ENCODE data around the gene CYSRT1. TPM values are rescaled to one million over a fixed set of nuclear protein-coding genes. Genes with fewer than 3 reads are reported as not detected.
"Not testable (repeated sequence)": the region's sequence is repeated elsewhere in the genome, so short reads cannot be mapped to it uniquely, and the experiment has no call there.

CYSRT1 gene
- total RNA-seq, 1 experiment from 2014 or later, result 1.7 TPM

- ChIA-PET POLR2A (interaction anchor here (0.6 to 1.1 kb wide), 3 partner anchors 12 to 120 kb away, joined by 3 to 5 read pairs (median 4); no protein-coding TSS in a partner anchor), CTCF (interaction anchor here (2.7 kb wide), 1 partner anchor 12 kb away, joined by 11 read pairs; no protein-coding TSS in a partner anchor)
- Mint-ChIP-seq H3K4me1 (ENCODE audit: low read depth, unreplicated experiment) (peaks cover 7% of the 10 kb centered on the region), H3K9me3 (ENCODE audit: unreplicated experiment) (no peaks in the 10 kb centered on the region), H3K27me3 (ENCODE audit: insufficient read depth, unreplicated experiment) (peaks cover 3% of the 10 kb centered on the region), H3K27ac (ENCODE audit: unreplicated experiment) (peak overlapping the region; percentile 95), H3K4me3 (ENCODE audit: unreplicated experiment) (peak overlapping the region; percentile 80), H3K36me3 (ENCODE audit: insufficient read depth, unreplicated experiment) (peaks cover 68% of the 10 kb centered on the region)
- no peaks in the 10 kb centered on the region for H3K9me3 ChIP-seq
- no peak for TF ChIP-seq CTCF (IDR thresholded peaks at IDR 0.05; ENCODE audit: insufficient read depth in 1 of 2, low read depth in 1 of 2, low read length in 1 of 2, severe bottlenecking in 1 of 2, unreplicated experiment in 1 of 2)
- peaks cover 2% of the 10 kb centered on the region; the same call in 1 of the 2 replicates for H3K36me3 ChIP-seq (ENCODE audit: control insufficient read depth, insufficient read depth, low read length)
- intact Hi-C loops (cut with micrococcal nuclease; ENCODE audit: unreplicated experiment), result loop anchor here (5.0 to 10.0 kb wide), 2 partner anchors 50 to 448 kb away; partner anchors contain the start of genes CCDC183 and TMEM141
- no peaks in the 10 kb centered on the region for H3K27me3 ChIP-seq (replicated peaks; ENCODE audit: control insufficient read depth, insufficient read depth, low read length)
- H3K4me1 ChIP-seq, result peaks cover 16% of the 10 kb centered on the region
- BruUV-seq (replicated peaks), result no TSS peak
- peak overlapping the region; percentile 77 for H3K4me3 ChIP-seq (ENCODE audit: low read depth, low read length)
- no peak for DNase-seq
Measured at GRCh38 chr9:137242269-137243203, 17.6 kb downstream of the CYSRT1 start.

- peaks cover 68% of the 10 kb centered on the region for H3K36me3 Mint-ChIP-seq (ENCODE audit: insufficient read depth, unreplicated experiment)
- intact Hi-C loops (cut with micrococcal nuclease; ENCODE audit: unreplicated experiment), result loop anchor here (5.0 to 10.0 kb wide), 2 partner anchors 49 to 448 kb away; partner anchors contain the start of genes CCDC183 and TMEM141
- H3K27me3 Mint-ChIP-seq (ENCODE audit: insufficient read depth, unreplicated experiment); H3K4me1 Mint-ChIP-seq (ENCODE audit: low read depth, unreplicated experiment); H3K36me3 ChIP-seq (ENCODE audit: control insufficient read depth, insufficient read depth, low read length); H3K9me3 ChIP-seq; DNase-seq; POLR2A ChIA-PET; H3K9me3 Mint-ChIP-seq (ENCODE audit: unreplicated experiment); H3K27me3 ChIP-seq (replicated peaks; ENCODE audit: control insufficient read depth, insufficient read depth, low read length); CTCF ChIA-PET; H3K4me3 ChIP-seq (ENCODE audit: low read depth, low read length): not testable (repeated sequence)
- peaks cover 16% of the 10 kb centered on the region for H3K4me1 ChIP-seq
- H3K27ac Mint-ChIP-seq (ENCODE audit: unreplicated experiment), result peak overlapping the region; percentile 95
- BruUV-seq (replicated peaks), result TSS peak; percentile 67
- H3K4me3 Mint-ChIP-seq (ENCODE audit: unreplicated experiment), result peak overlapping the region; percentile 80
Measured at GRCh38 chr9:137243266-137243625, 18.3 kb downstream of the CYSRT1 start.

- POLR2A ChIA-PET, result interaction anchor here (0.6 kb wide), 1 partner anchor 173 kb away, joined by 3 read pairs; no protein-coding TSS in a partner anchor
- CTCF ChIA-PET, result interaction anchor here (0.6 kb wide), 1 partner anchor 482 kb away, joined by 3 read pairs; no protein-coding TSS in a partner anchor
- peaks cover 2% of the 10 kb centered on the region; the same call in 1 of the 2 replicates for H3K36me3 ChIP-seq (ENCODE audit: control insufficient read depth, insufficient read depth, low read length)
- H3K4me1 ChIP-seq, result peaks cover 16% of the 10 kb centered on the region
- H3K4me3 Mint-ChIP-seq (ENCODE audit: unreplicated experiment), result peak overlapping the region; percentile 80
- H3K27ac Mint-ChIP-seq (ENCODE audit: unreplicated experiment), result peak overlapping the region; percentile 95
- no peaks in the 10 kb centered on the region for H3K27me3 ChIP-seq (replicated peaks; ENCODE audit: control insufficient read depth, insufficient read depth, low read length)
- no peak for TF ChIP-seq CTCF (IDR thresholded peaks at IDR 0.05; ENCODE audit: insufficient read depth in 1 of 2, low read depth in 1 of 2, low read length in 1 of 2, severe bottlenecking in 1 of 2, unreplicated experiment in 1 of 2)
- BruUV-seq (replicated peaks), result no TSS peak
- H3K36me3 Mint-ChIP-seq (ENCODE audit: insufficient read depth, unreplicated experiment), result peaks cover 68% of the 10 kb centered on the region
- peaks cover 7% of the 10 kb centered on the region for H3K4me1 Mint-ChIP-seq (ENCODE audit: low read depth, unreplicated experiment)
- no peaks in the 10 kb centered on the region for H3K9me3 Mint-ChIP-seq (ENCODE audit: unreplicated experiment)
- no peak overlapping the region for H3K4me3 ChIP-seq (ENCODE audit: low read depth, low read length)
- peaks cover 3% of the 10 kb centered on the region for H3K27me3 Mint-ChIP-seq (ENCODE audit: insufficient read depth, unreplicated experiment)
- intact Hi-C loops (cut with micrococcal nuclease; ENCODE audit: unreplicated experiment), result loop anchor here (5.0 to 10.0 kb wide), 2 partner anchors 48 to 449 kb away; partner anchors contain the start of genes CCDC183 and TMEM141
- no peaks in the 10 kb centered on the region for H3K9me3 ChIP-seq
- no peak for DNase-seq
Measured at GRCh38 chr9:137243626-137244485, 18.9 kb downstream of the CYSRT1 start.
